ENCODE measurements around the gene LRBA.

DNA sequence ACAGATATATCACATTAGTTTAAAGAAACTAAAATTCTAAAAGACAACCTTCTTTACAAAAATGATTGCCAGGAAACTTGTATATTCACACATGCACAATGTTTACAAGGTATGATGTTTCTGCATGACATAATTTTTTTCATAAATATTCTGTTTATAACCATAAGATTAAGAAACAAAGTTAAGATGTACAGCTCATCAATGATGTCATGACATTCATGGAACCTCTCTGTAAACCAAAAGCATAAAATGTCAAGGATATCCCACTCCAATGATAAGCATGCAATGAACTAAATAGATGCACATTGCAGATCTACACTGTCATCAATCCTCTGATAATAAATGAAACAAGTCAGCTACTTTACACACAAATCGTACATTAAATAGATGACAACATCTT is 297.1 kb downstream of the LRBA start:
- TF ChIP-seq, protein P1, sequence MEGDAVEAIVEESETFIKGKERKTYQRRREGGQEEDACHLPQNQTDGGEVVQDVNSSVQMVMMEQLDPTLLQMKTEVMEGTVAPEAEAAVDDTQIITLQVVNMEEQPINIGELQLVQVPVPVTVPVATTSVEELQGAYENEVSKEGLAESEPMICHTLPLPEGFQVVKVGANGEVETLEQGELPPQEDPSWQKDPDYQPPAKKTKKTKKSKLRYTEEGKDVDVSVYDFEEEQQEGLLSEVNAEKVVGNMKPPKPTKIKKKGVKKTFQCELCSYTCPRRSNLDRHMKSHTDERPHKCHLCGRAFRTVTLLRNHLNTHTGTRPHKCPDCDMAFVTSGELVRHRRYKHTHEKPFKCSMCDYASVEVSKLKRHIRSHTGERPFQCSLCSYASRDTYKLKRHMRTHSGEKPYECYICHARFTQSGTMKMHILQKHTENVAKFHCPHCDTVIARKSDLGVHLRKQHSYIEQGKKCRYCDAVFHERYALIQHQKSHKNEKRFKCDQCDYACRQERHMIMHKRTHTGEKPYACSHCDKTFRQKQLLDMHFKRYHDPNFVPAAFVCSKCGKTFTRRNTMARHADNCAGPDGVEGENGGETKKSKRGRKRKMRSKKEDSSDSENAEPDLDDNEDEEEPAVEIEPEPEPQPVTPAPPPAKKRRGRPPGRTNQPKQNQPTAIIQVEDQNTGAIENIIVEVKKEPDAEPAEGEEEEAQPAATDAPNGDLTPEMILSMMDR (IDR thresholded peaks at IDR 0.05), result no peak
- TF ChIP-seq POLR2A (IDR thresholded peaks at IDR 0.05; ENCODE audit: low read depth), result no peak
